Muscle of leg (tissue), 16 donors: ENCODE data around the gene SMCO1. TPM values are rescaled to one million over a fixed set of nuclear protein-coding genes. Genes with fewer than 3 reads are reported as not detected.

Experiments used
- DNase-seq: peaks from one replicate; pipeline ENCODE4 v3.0.0; 2013
- H3K27ac ChIP-seq: one replicate; pipeline ENCODE4 v1.5.1; 2013; ENCODE audit warnings: mild to moderate bottlenecking, low read length, control low read depth
- H3K27me3 ChIP-seq: one replicate; pipeline ENCODE4 v1.6.1; 2013; ENCODE audit warnings: low read length; ENCODE audit not compliant: control insufficient read depth, insufficient read depth
- H3K36me3 ChIP-seq: one replicate; pipeline ENCODE4 v1.6.1; 2013; ENCODE audit warnings: low read length; ENCODE audit not compliant: control insufficient read depth, insufficient read depth
- H3K4me1 ChIP-seq: one replicate; pipeline ENCODE4 v1.6.1; 2013; ENCODE audit warnings: low read length; ENCODE audit not compliant: control insufficient read depth, insufficient read depth
- H3K4me3 ChIP-seq: one replicate; pipeline ENCODE4 v1.5.1; 2013; ENCODE audit warnings: low read length, control low read depth
- H3K9me3 ChIP-seq: replicated peaks from 2 replicates; pipeline ENCODE4 v1.6.1; 2013; ENCODE audit warnings: low read depth, low read length; ENCODE audit not compliant: control insufficient read depth
- WGBS: methylation state at CpG from one replicate; pipeline ENCODE4 v1.1.5; 2013; ENCODE audit warnings: missing lambda C conversion rate; ENCODE audit not compliant: insufficient coverage; 5-methylcytosine and 5-hydroxymethylcytosine counted together
- long read RNA-seq, 11 donors: transcript quantifications; one replicate each; lab custom pipeline, GENCODE V29; 2026
- polyA plus RNA-seq, 8 donors: library from polyadenylated mRNA; unstranded; fragments of 120-200 nt; gene quantifications; one replicate each; pipeline versions ENCODE4 v1.2.1 to v1.2.3, GENCODE V29; 2013; ENCODE audit warnings: inconsistent platforms in 1 of 8, low replicate concordance in 1 of 8; ENCODE audit not compliant: insufficient read length in 8 of 8, insufficient read depth in 1 of 8
- total RNA-seq: library from RNA; stranded (reverse); fragments of 120-200 nt; gene quantifications from one replicate; pipeline ENCODE4 v1.2.4, GENCODE V29; 2013

SMCO1 gene, protein sequence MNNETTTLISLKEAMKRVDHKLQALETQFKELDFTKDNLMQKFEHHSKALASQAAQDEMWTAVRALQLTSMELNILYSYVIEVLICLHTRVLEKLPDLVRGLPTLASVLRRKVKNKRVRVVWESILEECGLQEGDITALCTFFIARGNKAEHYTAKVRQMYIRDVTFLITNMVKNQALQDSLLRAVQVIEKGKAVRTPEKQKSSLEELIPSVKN
- total RNA-seq: 1.6 TPM
- polyA plus RNA-seq: 1 to 10 TPM; 1.2 to 4.1 (median 1.8) TPM
- long read RNA-seq, donor 1: 0 reads
- long read RNA-seq, donor 2: 0 reads
- long read RNA-seq, donor 3, partial matches to known transcripts: 0 of 2 reads
- long read RNA-seq, donor 3, other reads (novel, unspliced or antisense): 0 of 2 reads
- long read RNA-seq, donor 4, partial matches to known transcripts: 0 of 2 reads
- long read RNA-seq, donor 4, other reads (novel, unspliced or antisense): 0 of 2 reads
- long read RNA-seq, donor 5, partial matches to known transcripts: 0 of 3 reads
- long read RNA-seq, donor 5, other reads (novel, unspliced or antisense): 0 of 3 reads
- long read RNA-seq, donor 6, partial matches to known transcripts: 0 of 2 reads
- long read RNA-seq, donor 6, other reads (novel, unspliced or antisense): 0 of 2 reads
- long read RNA-seq, donor 7, partial matches to known transcripts: 0 of 1 reads
- long read RNA-seq, donor 7, other reads (novel, unspliced or antisense): 0 of 1 reads
- long read RNA-seq, donor 8, partial matches to known transcripts: 0 of 1 reads
- long read RNA-seq, donor 8, other reads (novel, unspliced or antisense): 0 of 1 reads
- long read RNA-seq, donor 9, partial matches to known transcripts: 0 of 4 reads
- long read RNA-seq, donor 9, other reads (novel, unspliced or antisense): 0 of 4 reads
- long read RNA-seq, donor 10, partial matches to known transcripts: 0 of 1 reads
- long read RNA-seq, donor 10, other reads (novel, unspliced or antisense): 0 of 1 reads
- long read RNA-seq, donor 11, partial matches to known transcripts: 0 of 2 reads
- long read RNA-seq, donor 11, other reads (novel, unspliced or antisense): 0 of 2 reads

DNA sequence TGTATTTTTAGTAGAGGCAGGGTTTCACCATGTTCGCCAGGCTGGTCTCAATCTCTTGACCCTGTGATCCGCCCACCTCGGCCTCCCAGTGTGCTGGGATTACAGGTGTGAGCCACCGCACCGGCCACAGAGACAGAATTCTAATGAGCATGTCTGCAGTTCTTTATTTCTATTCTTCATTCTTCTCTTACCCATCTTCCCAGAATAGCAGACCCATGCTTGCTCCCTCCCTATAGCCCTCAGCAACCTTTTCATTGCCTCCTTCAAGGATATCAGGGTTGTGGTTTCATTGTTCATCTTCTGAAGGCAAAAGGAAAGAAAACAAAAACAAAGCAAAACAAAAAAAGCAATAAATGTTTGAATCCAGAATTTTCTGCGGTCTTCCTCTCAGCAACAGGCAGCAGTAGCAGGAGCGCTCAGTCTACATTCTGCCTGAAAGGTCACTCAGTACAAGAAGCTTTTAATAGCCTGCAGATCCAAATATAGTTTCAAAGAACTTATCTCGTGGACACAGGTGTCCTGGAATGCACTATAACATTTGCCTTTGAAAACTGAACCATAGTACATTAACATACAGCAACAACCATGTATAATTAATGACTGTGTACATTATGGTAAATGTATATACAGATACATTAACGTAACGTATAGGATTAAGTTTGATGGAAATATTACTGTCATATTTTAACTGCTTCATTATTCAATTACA lies at the start of gene SMCO1:
TSS of gene SMCO1 (minus strand) at position 434 of the 709 bp plus-strand sequence. CDS start at position 297, 137 bp downstream.
- DNase-seq: no peak
- Histone ChIP-seq H3K27me3 (peaks cover 5% of the 10 kb centered on the region), H3K4me3 (no peak within 1 kb of the TSS), H3K36me3 (no peaks in the 10 kb centered on the region), H3K4me1 (no peaks in the 10 kb centered on the region), H3K27ac (peak within 1 kb of the TSS; percentile 42), H3K9me3 (peaks cover 33% of the 10 kb centered on the region)
- WGBS: 96% methylated on average over 7 of the region's 10 CpGs

DNA sequence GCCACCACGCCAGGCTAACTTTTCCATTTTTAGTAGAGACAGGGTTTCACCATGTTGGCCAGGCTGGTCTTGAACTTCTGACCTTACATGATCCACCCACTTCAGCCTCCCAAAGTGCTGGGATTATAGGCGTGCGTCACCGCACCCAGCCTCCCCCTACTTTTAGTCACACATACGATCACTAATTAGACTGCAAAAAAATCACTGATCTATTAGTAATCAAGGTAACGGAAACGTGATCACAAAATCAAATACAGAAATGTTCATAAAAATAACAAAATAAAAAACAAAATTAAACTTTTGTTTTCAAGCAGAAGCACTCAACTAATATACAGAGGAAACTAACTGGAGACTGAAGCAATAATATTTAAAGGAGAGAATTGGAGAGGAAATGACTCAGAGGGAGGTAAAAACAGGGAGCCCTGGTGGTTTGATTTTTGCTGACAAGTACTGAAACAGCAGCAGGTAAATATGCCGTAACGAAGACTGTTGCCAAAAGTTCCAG lies 48.6 kb upstream of the SMCO1 start:
- DNase-seq: no peak
- Histone ChIP-seq H3K9me3 (no peaks in the 10 kb centered on the region), H3K27ac (no peak overlapping the region), H3K36me3 (peaks cover 16% of the 10 kb centered on the region), H3K4me3 (no peak overlapping the region), H3K27me3 (no peaks in the 10 kb centered on the region), H3K4me1 (peaks cover 5% of the 10 kb centered on the region)
- WGBS: 88% methylated on average over 5 of the region's 9 CpGs

DNA sequence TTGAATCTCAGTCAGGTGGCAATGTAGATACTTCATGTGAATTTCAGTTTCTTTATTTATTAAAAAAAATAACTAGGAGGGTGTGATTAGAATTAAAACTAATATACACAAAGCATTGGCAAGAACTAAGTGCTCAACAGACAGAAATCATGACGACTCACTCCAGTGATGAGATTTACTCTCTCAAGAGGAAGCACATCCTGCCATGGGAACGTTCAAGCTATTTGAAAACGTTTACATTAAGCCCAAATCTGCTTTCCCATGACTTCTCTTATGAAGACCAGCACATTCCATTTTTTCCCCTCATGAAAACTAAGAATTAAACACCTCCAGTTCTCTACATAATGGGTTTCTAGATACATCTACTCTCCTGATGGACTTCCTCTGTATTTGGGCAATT lies 44.7 kb upstream of the SMCO1 start:
- H3K4me1 ChIP-seq: no peaks in the 10 kb centered on the region
- H3K27me3 ChIP-seq: no peaks in the 10 kb centered on the region
- H3K9me3 ChIP-seq: no peaks in the 10 kb centered on the region
- H3K4me3 ChIP-seq: no peak overlapping the region
- H3K27ac ChIP-seq: no peak overlapping the region
- WGBS: 72% methylated on average over 2 of the region's 3 CpGs
- DNase-seq: no peak
- peaks cover 13% of the 10 kb centered on the region for H3K36me3 ChIP-seq

DNA sequence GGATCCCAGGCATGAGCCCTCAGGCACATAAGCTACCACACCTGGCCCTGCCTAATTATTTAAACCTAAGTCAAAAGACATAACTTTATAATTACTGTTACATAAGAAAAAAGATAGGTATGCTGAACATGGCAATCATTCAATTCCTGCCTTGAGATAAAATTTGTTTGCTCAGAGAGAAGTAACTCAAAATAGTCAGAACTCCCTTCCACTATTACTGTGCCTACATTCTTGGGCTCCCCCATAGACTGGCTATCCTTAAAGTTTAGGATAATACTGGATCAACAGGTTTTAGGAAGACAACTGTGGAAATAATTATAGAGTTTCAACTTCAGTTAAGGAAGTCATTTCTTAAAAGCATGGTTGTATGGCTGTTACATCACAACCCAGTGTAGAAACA lies 43.3 kb upstream of the SMCO1 start:
- DNase-seq: no peak
- Histone ChIP-seq H3K36me3 (peaks cover 13% of the 10 kb centered on the region), H3K27me3 (no peaks in the 10 kb centered on the region), H3K27ac (no peak overlapping the region), H3K9me3 (no peaks in the 10 kb centered on the region), H3K4me3 (no peak overlapping the region), H3K4me1 (no peaks in the 10 kb centered on the region)

DNA sequence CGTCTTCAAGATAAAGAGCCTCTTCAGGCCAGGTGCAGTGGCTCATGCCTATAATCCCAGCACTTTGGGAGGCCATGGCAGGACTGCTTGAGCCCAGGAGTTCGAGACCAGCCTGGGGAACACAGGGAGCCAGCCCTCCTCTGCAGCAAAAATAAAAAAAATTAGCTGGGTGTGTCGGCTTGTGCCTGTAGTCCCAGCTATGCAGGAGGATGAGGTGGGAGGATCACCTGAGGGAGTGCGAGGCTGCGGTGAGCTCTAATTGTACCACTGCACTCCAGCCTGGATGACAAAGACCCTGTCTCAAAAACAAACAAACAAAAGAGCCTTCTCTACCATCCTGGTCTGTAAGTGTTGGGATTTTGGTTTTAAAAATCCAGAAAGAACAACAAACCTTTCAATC lies 42.1 kb upstream of the SMCO1 start:
- Histone ChIP-seq H3K27ac (no peak overlapping the region), H3K4me3 (no peak overlapping the region), H3K27me3 (no peaks in the 10 kb centered on the region), H3K36me3 (peaks cover 13% of the 10 kb centered on the region), H3K4me1 (no peaks in the 10 kb centered on the region), H3K9me3 (no peaks in the 10 kb centered on the region)
- no peak for DNase-seq
- 90% methylated on average over 2 of the region's 5 CpGs for WGBS

DNA sequence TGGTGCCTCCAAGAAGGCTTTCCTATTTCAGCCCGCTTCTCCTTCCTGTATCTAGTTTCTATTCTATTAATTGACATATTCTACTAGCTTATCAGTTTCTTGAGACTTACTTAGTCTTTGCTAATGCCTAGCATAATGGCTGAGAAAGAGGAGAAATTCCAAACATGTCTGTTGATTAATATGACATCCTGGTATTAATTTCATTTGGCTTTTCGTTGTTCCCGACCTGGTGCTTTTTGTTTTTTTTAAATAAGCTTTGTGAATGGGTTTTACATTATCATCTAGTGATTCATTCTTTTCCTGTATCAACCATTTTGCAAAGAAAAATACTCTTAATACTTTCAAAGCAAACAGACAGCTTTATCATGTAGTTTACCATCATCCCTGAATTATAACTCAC lies 40.1 kb upstream of the SMCO1 start:
- Histone ChIP-seq H3K4me3 (no peak overlapping the region), H3K36me3 (peaks cover 6% of the 10 kb centered on the region), H3K4me1 (no peaks in the 10 kb centered on the region), H3K27me3 (no peaks in the 10 kb centered on the region), H3K9me3 (no peaks in the 10 kb centered on the region), H3K27ac (no peak overlapping the region)
- DNase-seq: no peak
- no CpG with 5 or more reads among the region's 3 CpGs for WGBS

DNA sequence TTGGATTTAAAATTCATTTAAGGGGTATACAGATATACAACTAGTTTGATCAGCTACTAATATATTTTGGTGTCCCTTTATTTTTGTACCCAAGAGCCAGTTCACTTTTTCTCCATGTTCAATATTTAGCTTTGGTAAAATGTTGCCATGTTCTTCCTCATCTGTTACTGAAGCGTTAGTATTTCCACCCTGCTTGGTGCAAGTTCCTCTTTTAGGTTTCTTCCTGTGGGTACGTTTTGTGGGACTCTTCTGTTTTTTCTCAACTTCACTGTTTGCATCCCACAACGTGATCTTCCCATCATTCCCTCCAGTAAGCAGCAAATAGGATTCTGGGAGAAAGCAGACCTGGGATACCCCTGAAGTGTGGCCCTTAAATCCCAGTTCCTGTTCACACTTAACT lies 39.1 kb upstream of the SMCO1 start:
- H3K27ac ChIP-seq: no peak overlapping the region
- H3K27me3 ChIP-seq: no peaks in the 10 kb centered on the region
- H3K4me3 ChIP-seq: no peak overlapping the region
- 64% methylated on average over 3 of the region's 3 CpGs for WGBS
- peaks cover 4% of the 10 kb centered on the region for H3K9me3 ChIP-seq
- no peaks in the 10 kb centered on the region for H3K4me1 ChIP-seq
- peaks cover 3% of the 10 kb centered on the region for H3K36me3 ChIP-seq
- DNase-seq: peak; percentile 41

DNA sequence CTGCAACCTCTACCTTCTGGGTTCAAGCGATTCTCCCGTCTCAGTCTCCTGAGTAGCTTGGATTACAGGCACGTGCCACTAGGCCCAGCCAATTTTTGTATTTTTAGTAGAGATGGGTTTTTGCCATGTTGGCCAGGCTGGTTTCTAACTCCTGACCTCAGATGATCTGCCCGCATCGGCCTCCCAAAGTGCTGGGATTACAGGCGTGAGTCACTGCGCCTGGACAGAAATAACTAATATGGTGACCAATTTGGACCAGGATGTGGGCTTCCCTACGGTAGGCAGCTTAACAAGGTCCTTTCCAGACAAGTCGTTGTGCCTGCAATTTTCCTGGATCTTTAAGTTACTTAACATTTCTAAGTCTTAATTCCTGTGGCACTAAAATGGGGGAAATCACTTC lies 38.4 kb upstream of the SMCO1 start:
- Histone ChIP-seq H3K4me3 (no peak overlapping the region), H3K4me1 (no peaks in the 10 kb centered on the region), H3K27me3 (no peaks in the 10 kb centered on the region), H3K36me3 (peaks cover 2% of the 10 kb centered on the region), H3K9me3 (peaks cover 5% of the 10 kb centered on the region), H3K27ac (no peak overlapping the region)
- WGBS: 97% methylated on average over 4 of the region's 9 CpGs
- no peak for DNase-seq

DNA sequence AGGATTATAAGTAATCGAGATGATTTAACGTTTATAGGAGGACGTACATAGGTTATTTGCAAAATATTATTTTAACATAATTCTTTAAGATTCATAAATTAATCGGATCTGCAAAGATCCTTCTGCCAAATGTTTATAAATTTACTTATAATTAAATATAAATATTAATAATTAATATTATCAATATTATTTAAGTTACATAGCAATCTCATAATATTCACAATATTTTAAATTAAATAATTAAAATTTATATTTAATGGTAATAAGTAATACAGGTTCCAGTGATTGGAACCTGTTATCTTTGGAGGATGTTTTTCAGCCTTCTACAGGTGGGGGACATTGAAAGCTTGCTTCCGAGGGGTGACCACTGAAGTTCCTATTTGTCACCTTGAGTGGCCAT lies 37.1 kb upstream of the SMCO1 start:
- H3K4me3 ChIP-seq: no peak overlapping the region
- DNase-seq: no peak
- no CpG with 5 or more reads among the region's 5 CpGs for WGBS
- no peaks in the 10 kb centered on the region for H3K4me1 ChIP-seq
- peaks cover 5% of the 10 kb centered on the region for H3K9me3 ChIP-seq
- H3K27me3 ChIP-seq: no peaks in the 10 kb centered on the region
- no peak overlapping the region for H3K27ac ChIP-seq
- peaks cover 2% of the 10 kb centered on the region for H3K36me3 ChIP-seq
